Mesenchymal stem cell (in vitro differentiated cells and primary cell): ENCODE measurements around the gene MRM3.

ENCODE experiments used
- DNase-seq: peaks from one replicate; pipeline ENCODE4 v3.0.0-alpha.2; 2013
- H2AFZ ChIP-seq: one replicate; pipeline ENCODE4 v1.6.1; 2013; ENCODE audit warnings: low read depth, mild to moderate bottlenecking, control low read depth, inconsistent platforms, low read length, moderate library complexity
- H2AK5ac ChIP-seq: 2 replicates; pipeline ENCODE4 v1.6.1; 2013; ENCODE audit warnings: low read length, moderate library complexity, mild to moderate bottlenecking, inconsistent platforms; ENCODE audit not compliant: severe bottlenecking
- H2BK120ac ChIP-seq: one replicate; pipeline ENCODE4 v1.6.1; 2013; ENCODE audit warnings: low read depth, mild to moderate bottlenecking, inconsistent platforms, low read length, moderate library complexity
- H2BK12ac ChIP-seq, 2 experiments: one replicate each; pipeline ENCODE4 v1.6.1; 2013; ENCODE audit warnings: inconsistent platforms in 2 of 2, low read length in 2 of 2, mild to moderate bottlenecking in 2 of 2, moderate library complexity in 2 of 2, control low read depth in 1 of 2
- H2BK15ac ChIP-seq: one replicate; pipeline ENCODE4 v1.6.1; 2013; ENCODE audit warnings: mild to moderate bottlenecking, low read depth, inconsistent platforms; ENCODE audit not compliant: poor library complexity, severe bottlenecking
- H2BK5ac ChIP-seq: 2 replicates; pipeline ENCODE4 v1.6.1; 2013; ENCODE audit warnings: low read depth, mild to moderate bottlenecking, low read length, control low read depth, inconsistent platforms; ENCODE audit not compliant: poor library complexity, severe bottlenecking
- H3K14ac ChIP-seq, 2 experiments: one replicate each; pipeline ENCODE4 v1.6.1; 2013; ENCODE audit warnings: inconsistent platforms in 2 of 2, low read length in 2 of 2, control low read depth in 1 of 2, mild to moderate bottlenecking in 1 of 2, moderate library complexity in 1 of 2
- H3K18ac ChIP-seq, 2 experiments: one replicate each; pipeline ENCODE4 v1.6.1; 2013; ENCODE audit warnings: inconsistent platforms in 2 of 2, low read length in 2 of 2, control low read depth in 1 of 2, low read depth in 1 of 2, mild to moderate bottlenecking in 1 of 2
- H3K23ac ChIP-seq, 2 experiments: one replicate each; pipeline ENCODE4 v1.6.1; 2013; ENCODE audit warnings: inconsistent platforms in 2 of 2, low read length in 2 of 2, mild to moderate bottlenecking in 2 of 2, moderate library complexity in 2 of 2, control low read depth in 1 of 2
- H3K27ac ChIP-seq: 2 replicates; pipeline ENCODE4 v1.5.1; 2013; ENCODE audit warnings: mild to moderate bottlenecking, moderate library complexity, low read length, control low read depth, inconsistent platforms; ENCODE audit not compliant: poor library complexity, severe bottlenecking
- H3K27me3 ChIP-seq, 2 experiments: 2 replicates each; pipeline versions ENCODE4 v1.6.1 to v1.7.0; 2013; ENCODE audit warnings: low read length in 2 of 2, mild to moderate bottlenecking in 2 of 2, moderate library complexity in 2 of 2, control low read depth in 1 of 2, inconsistent platforms in 1 of 2; ENCODE audit not compliant: control insufficient read depth in 1 of 2, insufficient read depth in 1 of 2
- H3K36me3 ChIP-seq, 2 experiments: 2 replicates each; pipeline versions ENCODE4 v1.6.1 to v1.7.0; 2013; ENCODE audit warnings: low read length in 2 of 2, control low read depth in 1 of 2, inconsistent platforms in 1 of 2, low read depth in 1 of 2, mild to moderate bottlenecking in 1 of 2; ENCODE audit not compliant: insufficient read depth in 2 of 2, control insufficient read depth in 1 of 2
- H3K4ac ChIP-seq, 2 experiments: one replicate each; pipeline ENCODE4 v1.6.1; 2013; ENCODE audit warnings: inconsistent platforms in 2 of 2, low read length in 2 of 2, mild to moderate bottlenecking in 2 of 2, moderate library complexity in 2 of 2, control low read depth in 1 of 2, low read depth in 1 of 2
- H3K4me1 ChIP-seq: 2 replicates; pipeline ENCODE4 v1.6.1; 2013; ENCODE audit warnings: low read depth, low read length, control low read depth; ENCODE audit not compliant: control insufficient read depth, insufficient read depth
- H3K4me2 ChIP-seq: 2 replicates; pipeline ENCODE4 v1.6.1; 2013; ENCODE audit warnings: low read length, mild to moderate bottlenecking, inconsistent platforms; ENCODE audit not compliant: poor library complexity, severe bottlenecking
- H3K4me3 ChIP-seq, 2 experiments: 2 replicates each; pipeline versions ENCODE4 v1.5.1 to v1.7.0; 2013; ENCODE audit warnings: low read length in 2 of 2, mild to moderate bottlenecking in 2 of 2, control low read depth in 1 of 2, low read depth in 1 of 2; ENCODE audit not compliant: insufficient read depth in 1 of 2
- H3K79me1 ChIP-seq: replicated peaks from 2 replicates; pipeline ENCODE4 v1.6.1; 2013; ENCODE audit warnings: mild to moderate bottlenecking, control low read depth, low read length, inconsistent platforms; ENCODE audit not compliant: poor library complexity, severe bottlenecking
- H3K9ac ChIP-seq: 2 replicates; pipeline ENCODE4 v1.7.0; 2013; ENCODE audit warnings: mild to moderate bottlenecking, low read length, moderate library complexity
- H3K9me3 ChIP-seq: 2 replicates; pipeline ENCODE4 v1.7.0; 2013; ENCODE audit warnings: mild to moderate bottlenecking, low read length; ENCODE audit not compliant: control insufficient read depth
- H4K8ac ChIP-seq: one replicate; pipeline ENCODE4 v1.6.1; 2013; ENCODE audit warnings: inconsistent platforms, mild to moderate bottlenecking, low read length, moderate library complexity
- H4K91ac ChIP-seq: one replicate; pipeline ENCODE4 v1.6.1; 2013; ENCODE audit warnings: mild to moderate bottlenecking, low read length, inconsistent platforms
- whole genome bisulfite sequencing: methylation state at CpG from one replicate; pipeline ENCODE4 v1.1.7; 2013; ENCODE audit warnings: mixed read lengths; 5-methylcytosine and 5-hydroxymethylcytosine counted together

MRM3 gene

GRCh38 chr17:796609-797008 lies 14.5 kb downstream of the MRM3 start:
- H3K23ac ChIP-seq: no peak overlapping the region
- DNase-seq: no peak
- H4K91ac ChIP-seq: no peak overlapping the region
- H3K27me3 ChIP-seq: peaks cover 0 to 3% of the 10 kb centered on the region in 2 experiments
- peaks cover 4% of the 10 kb centered on the region for H3K79me1 ChIP-seq
- no peak overlapping the region for H3K9ac ChIP-seq
- no peak overlapping the region for H3K4ac ChIP-seq
- H2BK5ac ChIP-seq: no peak overlapping the region
- H2BK120ac ChIP-seq: no peak overlapping the region
- no peak overlapping the region for H2AFZ ChIP-seq
- H3K27ac ChIP-seq: no peak overlapping the region
- no peaks in the 10 kb centered on the region for H3K9me3 ChIP-seq
- H3K18ac ChIP-seq: no peak overlapping the region
- H3K36me3 ChIP-seq: peaks cover 13 to 66% of the 10 kb centered on the region in 2 experiments
- no peak overlapping the region for H2BK12ac ChIP-seq
- peaks cover 12% of the 10 kb centered on the region for H3K4me1 ChIP-seq
- H2AK5ac ChIP-seq: no peak overlapping the region
- H4K8ac ChIP-seq: peak overlapping the region; percentile 46
- WGBS: 96% methylated on average over 15 of the region's 15 CpGs
- no peak overlapping the region for H3K4me3 ChIP-seq
- H3K4me2 ChIP-seq: no peak overlapping the region
- H2BK15ac ChIP-seq: no peak overlapping the region
- no peak overlapping the region for H3K14ac ChIP-seq

- peaks cover 17% of the 10 kb centered on the region for H3K4me1 ChIP-seq
These were observed 15.2 kb downstream of the MRM3 start for GRCh38 chr17:797236-797840.

GRCh38 chr17:798246-798645 lies 16.1 kb downstream of the MRM3 start:
- Histone ChIP-seq H3K23ac (no peak overlapping the region), H4K91ac (no peak overlapping the region), H4K8ac (no peak overlapping the region), H3K4ac (no peak overlapping the region), H2BK120ac (no peak overlapping the region), H2BK15ac (no peak overlapping the region), H3K36me3 (peaks cover 0 to 64% of the 10 kb centered on the region in 2 experiments), H3K14ac (no peak overlapping the region), H2AK5ac (no peak overlapping the region), H2BK12ac (no peak overlapping the region), H2BK5ac (no peak overlapping the region), H3K27ac (no peak overlapping the region), H3K4me2 (no peak overlapping the region), H3K9ac (no peak overlapping the region), H3K27me3 (peaks cover 0 to 3% of the 10 kb centered on the region in 2 experiments), H3K4me3 (no peak overlapping the region), H3K18ac (no peak overlapping the region), H3K9me3 (no peaks in the 10 kb centered on the region), H2AFZ (no peak overlapping the region), H3K79me1 (peaks cover 10% of the 10 kb centered on the region), H3K4me1 (peaks cover 26% of the 10 kb centered on the region)
- WGBS: 84% methylated on average over 11 of the region's 11 CpGs
- DNase-seq: no peak

More at GRCh38 chr17:797236-797840, 15.2 kb downstream of the MRM3 start:
- peaks cover 4% of the 10 kb centered on the region for H3K79me1 ChIP-seq
- no peak overlapping the region for H3K14ac ChIP-seq
- H2BK5ac ChIP-seq: no peak overlapping the region
- no peak overlapping the region for H3K9ac ChIP-seq
- no peak overlapping the region for H3K27ac ChIP-seq
- no peak overlapping the region for H4K91ac ChIP-seq
- no peak overlapping the region for H2BK120ac ChIP-seq
- H3K27me3 ChIP-seq: peaks cover 0 to 3% of the 10 kb centered on the region in 2 experiments
- no peak overlapping the region for H4K8ac ChIP-seq
- no peak overlapping the region for H3K18ac ChIP-seq
- H3K23ac ChIP-seq: no peak overlapping the region
- H3K9me3 ChIP-seq: no peaks in the 10 kb centered on the region
- no peak overlapping the region for H2AFZ ChIP-seq
- no peak overlapping the region for H3K4me3 ChIP-seq
- WGBS: 96% methylated on average over 22 of the region's 22 CpGs
- no peak overlapping the region for H3K4me2 ChIP-seq
- H2AK5ac ChIP-seq: no peak overlapping the region
- no peak overlapping the region for H2BK12ac ChIP-seq
- H3K36me3 ChIP-seq: peaks cover 6 to 61% of the 10 kb centered on the region in 2 experiments
- DNase-seq: no peak
- H3K4ac ChIP-seq: no peak overlapping the region
- no peak overlapping the region for H2BK15ac ChIP-seq

- H3K4me3 ChIP-seq: no peak overlapping the region
- no peak overlapping the region for H3K23ac ChIP-seq
- no peak overlapping the region for H3K18ac ChIP-seq
- no peak overlapping the region for H2BK15ac ChIP-seq
- no peak overlapping the region for H3K4ac ChIP-seq
- no peak overlapping the region for H4K91ac ChIP-seq
- H2BK120ac ChIP-seq: no peak overlapping the region
- no peak overlapping the region for H3K27ac ChIP-seq
- peaks cover 0 to 3% of the 10 kb centered on the region in 2 experiments for H3K27me3 ChIP-seq
- no peak overlapping the region for H2BK12ac ChIP-seq
- peaks cover 0 to 71% of the 10 kb centered on the region in 2 experiments for H3K36me3 ChIP-seq
- H3K9me3 ChIP-seq: no peaks in the 10 kb centered on the region
- peaks cover 30% of the 10 kb centered on the region for H3K4me1 ChIP-seq
- H2AK5ac ChIP-seq: no peak overlapping the region
- no peak overlapping the region for H2AFZ ChIP-seq
- H4K8ac ChIP-seq: no peak overlapping the region
- H2BK5ac ChIP-seq: no peak overlapping the region
- H3K9ac ChIP-seq: no peak overlapping the region
- 97% methylated on average over 11 of the region's 11 CpGs for WGBS
- no peak for DNase-seq
- peaks cover 15% of the 10 kb centered on the region for H3K79me1 ChIP-seq
- no peak overlapping the region for H3K14ac ChIP-seq
- H3K4me2 ChIP-seq: no peak overlapping the region
These were observed 17.1 kb downstream of the MRM3 start for GRCh38 chr17:799261-799660.
